Measurements from ENCODE around the gene LMCD1.

The LMCD1 gene

DNA sequence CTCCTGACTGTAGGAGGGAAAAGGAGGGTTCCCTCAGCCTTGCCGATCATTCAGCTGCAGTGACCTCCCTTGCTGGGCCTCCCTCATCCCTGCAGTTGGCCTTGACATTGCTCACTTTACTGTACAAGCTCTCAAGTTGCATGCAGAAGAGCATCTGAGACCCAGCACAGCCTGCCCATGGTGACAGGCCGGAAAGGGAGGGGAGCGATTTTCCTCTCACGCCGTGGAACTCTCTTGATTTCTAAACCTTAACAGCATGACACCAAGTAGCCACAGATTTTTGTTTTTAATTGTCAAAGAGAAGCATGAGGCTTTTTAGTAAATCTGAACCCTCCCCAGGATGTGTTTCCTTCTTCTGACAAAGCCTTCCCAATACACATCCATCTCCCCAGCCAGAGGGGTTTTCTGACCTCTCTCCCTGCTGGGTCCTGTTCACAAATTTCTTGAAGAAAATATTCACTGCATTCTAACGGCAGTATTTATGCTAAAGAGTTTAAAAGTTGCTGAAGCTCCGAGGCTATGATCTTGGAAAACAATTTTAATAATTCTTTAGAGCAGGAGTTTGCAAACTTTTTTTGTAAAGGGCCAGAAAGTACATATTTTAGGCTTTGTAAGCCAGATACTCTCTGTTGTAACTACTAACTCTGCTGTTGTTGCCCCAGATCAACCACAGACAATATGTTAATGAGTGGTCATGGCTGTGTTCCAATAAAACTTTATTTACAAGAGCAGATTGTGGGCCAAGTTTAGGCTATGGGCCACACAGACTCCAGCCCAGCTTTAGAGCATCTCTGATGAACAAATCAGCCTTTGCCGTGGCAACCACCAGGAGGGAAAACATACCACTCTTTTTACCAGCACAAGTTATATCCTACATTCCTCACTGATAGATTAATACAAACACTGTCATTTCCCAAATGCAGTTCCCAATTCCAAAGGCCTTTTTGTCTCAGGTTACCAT lies 34.8 kb downstream of the LMCD1 start:
- no peak for DNase-seq (ENCODE audit: low spot score)

DNA sequence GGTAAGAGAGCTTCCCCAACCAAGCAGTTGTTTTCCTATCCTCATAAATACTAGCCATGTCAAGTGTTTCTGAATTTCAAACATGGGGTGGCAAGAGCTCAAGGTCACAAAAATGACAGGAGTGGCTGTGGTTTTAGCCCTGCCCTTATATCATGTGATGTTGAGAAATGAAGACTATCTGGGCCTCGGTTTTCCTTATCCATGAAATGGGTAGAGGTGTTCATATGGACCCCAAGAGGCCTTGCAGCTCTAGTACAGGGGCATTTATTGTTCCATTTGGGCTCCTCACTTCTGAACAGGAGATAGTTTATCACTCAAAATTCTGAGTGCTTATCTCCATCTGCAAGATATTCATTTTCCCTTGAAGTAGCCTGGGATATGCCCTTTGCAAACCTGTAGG lies 35.8 kb downstream of the LMCD1 start:
- no peak for DNase-seq (ENCODE audit: low spot score)

DNA sequence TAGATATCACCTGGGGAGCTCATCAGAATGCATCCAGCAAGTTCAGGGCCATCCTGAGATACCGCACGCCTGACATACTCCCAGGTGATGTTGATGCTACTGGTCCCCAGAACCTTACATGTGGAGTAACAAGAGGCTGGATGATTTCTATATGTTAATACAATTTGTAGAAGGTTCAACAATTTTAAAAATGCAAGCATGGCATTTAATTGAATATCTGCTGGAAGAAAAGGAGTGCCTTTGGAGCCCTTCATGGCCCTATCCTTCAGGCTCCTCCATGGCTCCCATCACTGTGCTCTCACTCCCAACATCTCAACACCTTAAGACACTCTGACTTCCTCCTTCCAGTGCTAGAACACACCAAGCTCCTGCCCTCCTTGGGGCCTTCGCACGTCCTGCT lies 36.6 kb downstream of the LMCD1 start:
- DNase-seq (ENCODE audit: low spot score), result no peak

DNA sequence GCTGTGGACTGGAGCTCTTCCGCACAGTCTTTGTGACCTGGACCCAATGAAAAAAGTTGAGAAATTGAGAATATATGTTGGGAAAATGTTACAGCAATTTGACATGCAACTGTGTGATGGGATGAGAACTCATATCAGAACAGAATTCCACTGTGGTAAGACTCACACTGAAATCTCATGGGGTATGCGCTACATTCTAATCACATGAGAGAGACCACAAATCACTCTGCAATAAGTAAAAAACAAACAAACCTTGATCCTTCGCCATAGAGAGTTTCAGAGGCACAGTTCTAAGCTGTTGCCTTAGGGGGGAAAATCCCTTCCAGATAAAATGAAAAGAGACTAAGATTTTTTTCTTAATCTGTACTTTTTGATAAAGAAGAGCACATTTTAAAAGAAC lies 37.3 kb downstream of the LMCD1 start:
- DNase-seq (ENCODE audit: low spot score), result no peak

DNA sequence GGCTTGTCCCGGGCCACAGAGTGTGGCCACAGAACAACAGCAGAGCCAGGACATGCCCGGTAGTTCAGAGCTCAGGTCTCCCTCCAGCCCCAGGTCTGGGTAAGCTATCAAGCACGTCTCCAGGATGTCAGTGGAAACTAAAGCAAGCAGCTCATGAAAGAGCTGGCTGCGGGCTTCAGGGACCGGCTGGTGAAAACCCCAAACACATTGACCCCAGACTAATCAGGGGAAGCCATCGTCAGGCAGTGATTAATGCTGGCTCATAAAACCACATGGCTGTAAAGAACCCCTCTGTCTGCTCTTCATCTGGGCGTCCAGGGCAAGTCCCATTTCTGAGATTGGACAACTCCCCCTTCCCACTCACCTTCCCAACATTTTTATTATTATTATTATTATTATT lies 37.8 kb downstream of the LMCD1 start:
- no peak for DNase-seq (ENCODE audit: low spot score)

DNA sequence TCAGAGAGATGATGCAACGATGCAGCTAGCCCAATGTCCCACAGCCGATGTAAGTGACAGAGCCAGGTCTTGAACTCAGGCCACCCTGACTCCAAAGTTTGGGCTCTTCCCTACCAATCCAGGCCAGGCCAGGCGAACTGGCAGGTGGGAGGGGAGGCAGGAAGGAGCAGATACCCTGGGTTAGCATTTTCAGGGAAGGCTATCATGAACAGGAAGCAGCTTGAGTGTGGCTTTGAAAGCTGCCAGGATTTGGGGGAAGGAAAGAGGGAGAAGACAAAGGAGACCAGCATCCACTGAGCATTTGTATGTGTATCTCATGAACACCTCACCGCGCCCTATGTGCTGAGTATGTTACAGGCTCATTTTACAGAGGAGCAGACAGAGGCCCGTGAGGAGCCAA lies 38.8 kb downstream of the LMCD1 start:
- DNase-seq (ENCODE audit: low spot score), result no peak

DNA sequence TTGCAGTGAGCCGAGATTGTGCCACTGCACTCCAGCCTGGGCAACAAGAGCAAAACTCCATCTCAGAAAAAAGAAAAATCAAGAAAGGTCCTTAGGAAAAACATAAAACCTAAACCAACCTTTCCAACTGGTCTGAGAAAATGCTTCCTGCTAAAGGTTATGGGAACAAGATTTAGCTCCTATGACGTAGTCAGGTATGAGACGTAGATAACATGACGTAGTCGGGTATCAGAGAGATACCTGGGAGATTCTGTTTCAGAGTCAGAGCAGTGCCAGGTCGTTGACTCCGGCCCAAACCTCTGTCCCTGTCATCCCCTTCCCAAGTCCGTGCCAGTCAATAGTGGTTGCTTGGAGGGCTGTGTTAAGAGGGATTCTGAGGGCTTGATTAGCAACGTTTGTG lies 39.9 kb downstream of the LMCD1 start:
- no peak for DNase-seq (ENCODE audit: low spot score)

DNA sequence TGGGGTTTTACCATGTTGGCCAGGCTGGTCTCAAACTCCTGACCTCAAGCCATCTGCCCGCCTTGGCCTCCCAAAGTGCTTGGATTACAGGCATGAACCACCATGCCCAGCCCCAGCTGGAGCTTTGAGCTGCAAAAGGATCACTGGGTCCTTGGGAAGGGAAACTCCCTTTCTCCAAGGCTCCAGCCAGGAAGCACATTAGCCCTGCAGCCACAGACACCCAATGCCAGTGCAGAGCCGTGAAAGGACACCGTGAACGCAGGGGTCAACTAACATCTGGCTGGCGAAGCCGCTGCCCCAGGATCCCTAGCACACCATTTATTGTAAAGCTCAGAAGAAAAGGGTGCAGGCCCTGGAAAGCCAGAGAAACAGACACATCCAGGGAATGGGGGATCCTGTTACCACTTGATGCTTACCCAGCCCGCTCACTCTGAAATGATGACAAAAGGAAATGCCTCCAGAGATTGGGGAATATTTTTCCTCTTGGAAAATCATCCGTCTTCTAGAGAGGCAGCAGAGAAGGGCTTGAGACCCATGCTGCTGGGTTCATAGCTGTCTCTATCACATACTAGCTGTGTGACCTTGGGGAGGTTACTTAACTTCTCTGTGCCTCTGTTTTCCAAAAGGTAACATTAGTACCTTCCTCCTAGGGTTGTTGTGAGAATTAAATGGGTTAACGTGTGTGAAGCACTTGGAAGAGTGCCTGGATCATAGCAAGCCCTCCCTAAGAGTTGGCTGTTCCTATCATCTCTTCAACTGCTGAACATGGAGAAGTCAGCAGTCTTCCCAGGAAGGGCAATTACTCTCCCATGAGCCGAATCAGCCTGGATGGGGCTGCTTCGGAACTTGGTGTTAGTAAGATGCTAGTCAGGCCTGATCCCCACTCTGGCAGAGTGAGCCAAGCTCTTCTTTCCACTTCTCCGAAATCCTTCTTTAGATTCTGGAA lies 40.8 kb downstream of the LMCD1 start:
- DNase-seq (ENCODE audit: low spot score), result no peak

DNA sequence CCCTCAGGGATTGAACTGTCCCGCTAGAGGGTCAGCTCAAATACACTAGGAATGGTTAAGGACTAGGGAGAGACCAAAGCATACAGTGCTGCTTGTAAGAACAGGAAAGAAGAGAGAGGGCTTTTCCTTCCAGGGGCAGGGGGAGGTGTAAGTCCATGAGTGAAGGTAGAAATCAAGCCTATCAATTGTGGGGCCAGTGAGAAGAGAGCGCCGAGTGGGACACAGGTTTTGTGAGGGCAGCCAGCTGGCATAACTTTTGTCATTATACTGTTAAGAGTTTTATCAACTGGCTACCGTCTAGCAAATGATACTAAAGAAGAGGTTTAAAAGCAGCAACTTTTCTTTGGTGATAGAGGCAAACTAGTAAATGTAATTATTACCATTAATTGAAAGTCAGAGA lies 45.0 kb downstream of the LMCD1 start:
- DNase-seq (ENCODE audit: low spot score), result no peak

DNA sequence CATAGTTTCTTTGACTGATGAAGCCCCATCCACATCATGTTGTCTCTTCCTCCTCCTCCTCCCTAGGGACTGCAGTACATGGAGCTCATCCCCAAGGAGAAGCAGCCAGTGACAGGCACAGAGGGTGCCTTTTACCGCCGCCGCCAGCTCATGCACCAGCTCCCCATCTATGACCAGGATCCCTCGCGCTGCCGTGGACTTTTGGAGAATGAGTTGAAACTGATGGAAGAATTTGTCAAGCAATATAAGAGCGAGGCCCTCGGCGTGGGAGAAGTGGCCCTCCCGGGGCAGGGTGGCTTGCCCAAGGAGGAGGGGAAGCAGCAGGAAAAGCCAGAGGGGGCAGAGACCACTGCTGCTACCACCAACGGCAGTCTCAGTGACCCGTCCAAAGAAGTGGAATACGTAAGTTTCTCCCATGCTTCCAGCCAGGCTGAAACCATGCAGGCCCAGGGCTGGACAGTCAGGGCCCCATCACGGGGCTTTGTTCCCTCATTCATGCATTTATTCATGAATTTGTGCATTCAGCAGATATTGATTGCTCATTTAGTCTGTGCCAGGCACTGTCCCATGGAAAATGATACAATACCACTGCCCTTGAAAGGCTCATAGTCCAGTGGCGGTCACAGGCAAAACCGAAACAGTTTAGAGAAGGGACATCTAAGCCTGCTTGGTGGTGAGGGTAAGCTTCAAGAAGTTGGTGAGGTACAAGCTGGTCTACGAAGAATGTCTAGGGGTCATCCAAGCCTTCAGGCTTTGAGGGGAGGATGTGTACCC lies 47.1 kb downstream of the LMCD1 start:
- no peak for DNase-seq (ENCODE audit: low spot score)

DNA sequence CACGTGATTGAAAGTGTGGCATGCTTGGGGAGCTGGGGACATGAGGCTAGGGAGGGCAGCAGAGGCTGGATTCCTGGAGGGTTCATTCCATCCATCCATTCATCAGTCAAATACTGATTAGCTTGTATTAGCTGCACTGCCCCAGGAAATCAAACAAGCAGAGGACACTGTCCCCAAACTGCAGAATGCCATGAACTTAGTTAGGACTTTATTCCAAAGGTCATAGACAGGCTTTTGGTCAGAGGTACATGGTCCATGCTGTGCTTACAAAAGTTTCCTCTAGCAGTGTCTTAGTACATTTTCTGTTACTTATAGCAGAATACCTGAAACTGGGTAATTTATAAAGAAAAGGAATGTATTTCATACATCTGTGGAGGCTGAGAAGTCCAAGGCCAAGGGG lies 47.7 kb downstream of the LMCD1 start:
- DNase-seq (ENCODE audit: low spot score), result no peak

DNA sequence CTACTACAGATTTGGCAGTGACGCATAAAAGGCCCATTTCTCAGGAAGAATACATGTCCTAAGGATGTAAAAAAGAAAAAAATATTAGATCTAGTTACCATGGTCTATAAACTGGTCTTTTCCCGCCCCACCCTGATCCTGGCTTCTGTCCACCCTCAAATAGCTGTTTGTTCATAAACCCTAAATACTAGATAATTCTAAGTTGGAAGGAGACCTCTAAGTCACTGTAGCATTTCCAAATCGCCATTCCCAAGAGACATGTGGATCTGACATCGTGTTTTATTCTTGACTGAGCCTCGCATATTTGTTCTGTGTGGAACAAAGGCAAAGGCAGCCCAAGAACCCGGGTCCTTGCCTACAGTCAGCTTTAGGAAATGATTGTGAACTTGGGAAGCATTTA lies 49.0 kb downstream of the LMCD1 start:
- no peak for DNase-seq (ENCODE audit: low spot score)

DNA sequence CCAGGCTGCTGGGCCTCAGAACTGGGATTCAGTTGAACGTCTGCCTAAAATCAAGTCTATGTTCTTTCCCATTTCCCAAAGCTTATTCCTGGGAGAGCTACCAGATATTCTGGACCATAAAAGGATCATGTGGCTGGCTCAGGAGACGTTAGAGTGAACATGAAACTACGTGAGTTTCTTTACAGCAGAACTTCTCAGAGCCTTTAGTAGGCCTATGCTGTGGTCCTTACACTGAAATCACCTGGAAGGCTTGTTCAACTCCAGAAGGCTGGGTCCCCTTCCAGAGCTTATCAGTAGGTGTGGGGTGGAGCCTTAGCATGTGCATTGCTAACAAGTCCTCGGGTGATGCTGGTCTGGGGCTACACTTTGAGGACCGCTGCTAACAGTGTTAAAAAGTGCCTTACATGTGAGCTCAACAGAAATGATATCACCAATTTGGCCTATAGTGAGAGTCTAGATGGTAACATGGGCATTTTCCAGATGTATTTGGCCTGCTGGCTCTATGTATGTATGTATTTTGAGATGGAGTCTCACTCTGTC lies 50.7 kb downstream of the LMCD1 start:
- DNase-seq (ENCODE audit: low spot score), result no peak

DNA sequence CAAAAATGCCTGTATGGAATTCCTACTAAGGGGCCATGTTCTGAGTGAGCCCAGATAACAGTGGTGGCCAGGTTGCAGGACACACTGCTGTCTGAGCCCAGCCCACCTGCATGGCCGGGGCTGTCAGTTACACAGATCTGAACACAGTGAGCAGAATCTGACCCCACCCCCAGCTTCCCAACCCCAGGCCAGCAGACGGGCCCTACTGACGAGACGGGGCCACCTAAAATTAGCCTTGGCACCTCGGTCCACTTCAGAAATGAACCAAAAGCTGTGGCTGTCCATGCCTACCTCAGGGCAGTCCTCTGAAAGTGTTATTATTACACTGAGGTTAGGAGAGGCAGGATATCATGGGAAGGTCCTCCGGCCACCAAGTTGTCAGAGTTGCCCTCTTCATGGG lies 51.8 kb downstream of the LMCD1 start:
- no peak for DNase-seq (ENCODE audit: low spot score)

DNA sequence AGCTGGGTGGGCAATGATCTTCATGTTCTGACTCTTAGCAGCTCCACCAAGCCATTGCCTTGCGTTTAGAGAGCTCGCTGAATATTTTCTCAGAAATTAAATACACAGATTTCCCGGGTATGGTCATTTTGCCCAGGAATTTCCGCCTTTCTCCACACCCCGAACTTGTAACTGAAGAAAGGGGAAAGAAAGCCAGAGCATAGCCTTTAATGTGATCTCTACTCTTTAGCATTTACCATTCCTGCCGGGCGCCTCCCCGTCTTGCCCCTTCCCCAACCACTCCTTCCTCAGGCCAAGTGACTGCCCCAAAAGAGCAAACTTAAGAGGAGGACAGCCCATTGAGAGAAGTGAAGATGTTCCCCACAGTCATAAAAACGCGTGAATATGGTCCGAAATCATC lies 53.1 kb downstream of the LMCD1 start:
- DNase-seq (ENCODE audit: low spot score), result no peak

DNA sequence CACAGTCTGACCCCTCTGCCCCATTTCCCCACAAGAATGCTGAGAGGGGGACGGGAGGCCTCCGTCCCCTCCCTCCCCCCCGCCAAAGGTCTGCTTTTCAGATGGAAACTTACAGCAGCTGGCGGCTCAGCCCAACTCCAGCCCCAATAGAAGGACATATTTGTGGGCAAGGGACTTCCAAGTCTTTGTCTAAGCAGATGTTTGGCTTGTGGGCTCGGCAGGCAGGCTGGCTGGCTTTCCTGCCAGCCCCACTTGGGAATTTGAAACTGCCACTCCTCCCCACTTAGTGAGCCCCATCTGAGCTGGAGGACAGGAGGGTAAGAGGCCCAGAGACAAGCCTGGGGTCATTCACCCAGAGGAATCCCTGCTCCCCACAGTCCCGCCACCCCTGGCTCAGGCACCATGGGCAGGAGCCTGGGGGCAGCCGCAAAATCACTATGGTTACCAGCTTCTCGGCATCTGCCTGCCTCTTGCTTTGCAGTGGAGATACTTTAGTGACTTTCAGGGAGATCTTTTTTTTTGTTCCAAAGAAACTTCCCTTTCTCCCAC lies 53.6 kb downstream of the LMCD1 start:
- no peak for DNase-seq (ENCODE audit: low spot score)

DNA sequence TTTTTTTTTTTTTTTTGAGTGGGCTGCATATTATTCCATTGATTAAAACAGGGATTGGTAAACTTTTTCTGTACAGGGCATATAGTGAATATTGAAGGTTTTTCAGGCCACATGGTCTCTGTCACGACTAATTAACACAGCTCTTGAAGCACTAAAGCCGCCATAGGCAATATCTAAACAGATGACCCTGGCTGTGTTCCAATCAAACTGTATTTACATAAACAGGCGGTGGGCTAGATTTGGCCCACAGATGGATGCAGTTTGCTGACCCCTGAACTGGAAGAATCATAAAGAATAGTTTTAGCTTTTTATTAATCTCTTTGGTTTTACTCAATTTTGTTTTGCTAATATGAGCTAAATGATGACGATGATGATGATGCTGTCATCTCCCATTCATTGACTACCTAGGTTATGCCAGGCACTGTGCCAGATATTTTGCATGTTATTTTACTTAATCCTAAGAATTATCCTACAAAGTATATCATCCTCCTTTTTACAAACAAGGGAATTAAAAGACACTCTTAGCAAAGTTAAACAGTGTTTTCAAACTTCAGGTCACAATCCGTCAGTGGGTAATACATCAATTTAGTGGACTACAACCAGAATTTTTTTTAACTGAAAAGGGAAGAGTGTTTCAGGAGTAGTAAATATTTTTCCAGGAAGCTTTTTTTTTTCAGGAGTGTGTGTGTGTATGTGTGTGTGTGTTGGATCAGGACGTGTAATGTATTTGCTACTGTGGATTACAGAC lies 54.3 kb downstream of the LMCD1 start:
- DNase-seq (ENCODE audit: low spot score), result no peak

DNA sequence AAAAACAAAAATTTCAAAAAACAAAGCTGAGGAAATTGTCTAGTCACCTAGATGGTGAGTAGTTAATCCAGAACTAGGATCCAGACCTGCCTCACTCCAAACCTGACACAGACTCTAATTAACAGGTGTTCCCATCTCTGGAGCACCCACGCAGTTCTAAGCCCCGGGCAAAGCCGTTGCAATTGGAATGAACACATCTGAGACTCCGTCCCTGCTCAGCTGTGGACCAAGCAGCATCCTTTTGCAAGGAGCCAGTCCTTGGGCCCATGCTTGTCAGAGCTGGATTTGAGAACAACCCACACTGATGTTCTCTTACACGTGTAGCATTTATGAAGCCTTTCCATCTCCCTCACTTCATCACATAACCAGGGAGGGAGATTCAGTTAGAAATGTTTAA lies 54.8 kb downstream of the LMCD1 start:
- DNase-seq (ENCODE audit: low spot score), result no peak

DNA sequence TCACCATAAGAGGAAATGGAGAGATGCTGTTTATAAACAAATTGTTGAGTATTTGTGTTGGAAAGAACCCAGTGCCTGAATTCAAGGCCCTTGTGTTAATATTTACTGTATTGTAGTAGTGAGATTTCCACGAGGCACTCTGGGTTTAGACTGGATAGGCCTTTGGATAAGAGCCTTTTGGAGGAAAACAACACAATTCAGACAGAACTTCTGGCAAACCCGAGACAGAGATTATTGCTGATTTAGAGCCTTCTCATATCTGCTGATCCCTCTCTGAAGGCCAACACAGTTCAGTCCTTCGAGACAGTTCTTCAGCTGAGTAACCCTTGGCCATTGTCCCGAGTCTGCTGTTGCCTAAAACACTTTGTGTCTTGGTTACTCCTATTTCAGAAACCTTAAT lies 55.7 kb downstream of the LMCD1 start:
- no peak for DNase-seq (ENCODE audit: low spot score)

DNA sequence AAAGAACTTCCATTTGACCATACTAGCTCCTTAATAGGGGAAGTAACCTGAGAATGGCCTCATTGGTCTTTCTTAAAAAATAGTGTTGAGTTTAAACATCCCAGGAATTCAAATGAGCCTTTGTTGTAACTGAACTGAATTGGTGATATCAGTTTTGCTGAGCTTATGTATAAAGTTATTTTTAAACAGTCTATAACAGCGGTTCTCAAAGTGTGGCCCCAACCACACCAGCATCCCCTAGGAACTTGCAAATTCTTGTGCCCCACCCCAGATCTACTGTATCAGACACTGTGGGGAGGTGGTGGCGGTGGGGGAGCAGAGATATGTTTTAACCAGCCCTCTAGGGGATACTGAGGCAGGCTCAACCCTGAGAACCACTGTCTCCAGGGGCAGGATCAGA lies 57.0 kb downstream of the LMCD1 start:
- DNase-seq (ENCODE audit: low spot score), result no peak

DNA sequence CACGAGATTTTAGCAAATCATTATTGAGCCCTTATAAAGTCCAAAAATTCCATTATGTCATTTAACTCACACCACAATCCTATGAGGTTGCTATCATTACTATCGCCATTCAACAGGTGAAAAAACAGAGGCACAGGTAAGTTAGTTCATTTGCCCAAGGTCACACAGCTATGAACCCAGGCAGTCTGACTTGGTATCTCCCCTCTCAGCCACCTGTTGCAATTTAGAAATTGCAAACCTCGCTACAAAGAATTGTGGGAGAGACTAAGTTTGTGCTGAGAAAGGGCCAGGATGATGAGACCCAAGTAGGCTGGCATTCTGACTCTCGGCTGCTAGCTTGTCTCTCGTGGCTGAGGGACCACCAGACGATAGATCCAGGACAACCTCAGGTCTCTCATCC lies 57.7 kb downstream of the LMCD1 start:
- DNase-seq (ENCODE audit: low spot score), result no peak

Data from RKO (cell line).